GM21619 (cell line): ENCODE results near the gene TYW1B.
"Not testable (repeated sequence)": the region's sequence is repeated elsewhere in the genome, so short reads cannot be mapped to it uniquely, and the experiment has no call there.

Experiments
- ATAC-seq: cut with Tn5 transposase; IDR thresholded peaks from one replicate; pipeline ENCODE4 v1.9.1; 2021; ENCODE audit not compliant: unreplicated experiment

Gene TYW1B

DNA sequence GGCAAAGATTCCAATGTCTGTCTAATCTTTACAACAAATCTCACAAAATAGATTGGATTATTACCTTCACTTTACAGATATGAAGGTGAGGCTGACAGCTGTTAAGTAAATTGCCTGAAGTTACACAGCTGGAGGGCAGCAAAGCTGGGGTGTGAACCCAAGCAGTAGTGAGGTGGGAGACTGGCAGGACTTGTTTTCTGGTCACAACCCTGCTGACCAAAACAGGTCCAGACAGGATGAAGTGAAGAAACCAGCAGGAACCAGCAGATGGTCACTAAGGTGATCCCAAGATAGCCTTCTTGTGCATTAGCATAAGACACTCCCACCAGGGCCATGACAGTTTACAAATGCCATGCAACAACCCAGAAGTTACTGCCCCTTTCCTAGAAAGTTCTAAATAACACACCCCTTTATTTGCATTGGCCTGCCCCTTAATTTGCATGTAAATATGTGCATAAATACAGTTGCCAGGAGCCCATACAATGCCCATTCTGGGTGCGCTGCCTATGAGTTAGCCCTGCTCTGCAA lies 195.2 kb downstream of the TYW1B start:
- not testable (repeated sequence) for ATAC-seq

DNA sequence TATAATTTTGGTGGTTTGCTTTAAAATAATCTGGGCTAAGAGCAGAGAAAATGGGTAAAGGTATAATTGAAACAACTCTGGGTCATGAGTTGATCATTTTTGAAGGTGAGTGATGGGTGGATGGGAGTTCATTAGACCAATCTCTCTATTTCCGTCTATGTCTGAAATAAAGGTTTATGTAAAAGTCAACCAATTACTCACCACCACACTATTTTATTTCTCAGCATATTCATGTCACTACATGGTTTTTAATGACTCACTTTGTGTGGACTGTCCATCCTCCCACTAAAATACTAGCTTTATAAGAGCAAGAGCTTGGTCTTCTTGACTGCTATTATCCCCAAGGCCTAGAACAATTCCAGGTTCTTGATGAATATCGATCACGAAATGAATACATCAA lies 199.6 kb downstream of the TYW1B start:
- not testable (repeated sequence) for ATAC-seq

GRCh38 chr7:72626428-72627011 lies 201.5 kb downstream of the TYW1B start:
- peak; percentile 12 for ATAC-seq

DNA sequence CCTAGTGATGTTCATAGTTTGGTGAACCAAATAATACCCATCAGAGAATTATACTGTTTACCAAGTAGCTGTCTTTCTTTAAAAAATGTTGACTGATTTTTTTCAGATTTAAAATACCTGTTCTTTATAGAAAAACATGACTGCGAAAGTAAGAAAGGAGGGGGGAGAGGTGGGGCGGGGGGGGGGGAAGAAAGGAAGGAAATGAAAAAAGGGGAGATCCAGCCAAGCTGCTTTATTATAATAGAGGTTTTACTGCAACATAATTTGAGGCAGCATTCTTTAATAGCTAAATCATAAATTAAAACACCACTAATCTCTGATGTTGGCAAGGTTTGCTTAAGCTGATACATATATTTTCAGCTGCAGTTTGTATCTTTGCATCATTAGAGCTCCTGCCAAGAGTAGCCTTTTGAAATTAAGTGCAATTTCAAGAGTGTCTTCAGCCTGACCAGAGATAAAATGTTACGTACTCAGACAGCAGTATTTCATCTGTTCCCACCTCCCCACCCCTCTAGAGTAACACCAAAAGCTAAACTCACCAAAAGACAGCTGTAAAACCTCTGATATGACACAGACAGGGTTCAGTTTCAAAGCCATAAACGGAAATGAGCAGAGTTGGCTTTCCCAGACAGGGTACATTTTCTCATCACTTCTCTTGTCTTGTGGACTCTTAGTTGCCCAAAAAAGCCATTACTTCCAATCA lies 202.1 kb downstream of the TYW1B start:
- peak; percentile 81 for ATAC-seq

DNA sequence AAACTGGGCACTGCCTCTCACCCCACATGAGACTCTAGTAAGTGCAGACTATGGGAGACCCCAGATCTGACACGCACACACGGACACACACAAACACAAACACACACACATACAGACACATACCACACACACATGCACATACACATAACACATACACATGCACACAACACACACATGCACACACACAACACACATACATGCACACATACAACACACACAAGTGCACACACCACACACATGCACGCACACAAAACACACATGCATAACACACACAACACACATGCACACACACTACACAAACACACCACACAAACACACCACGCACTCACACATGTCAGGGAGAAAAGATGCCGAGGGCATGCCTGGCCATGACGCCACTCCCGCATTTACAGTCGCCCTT lies 205.5 kb downstream of the TYW1B start:
- ATAC-seq: no peak

DNA sequence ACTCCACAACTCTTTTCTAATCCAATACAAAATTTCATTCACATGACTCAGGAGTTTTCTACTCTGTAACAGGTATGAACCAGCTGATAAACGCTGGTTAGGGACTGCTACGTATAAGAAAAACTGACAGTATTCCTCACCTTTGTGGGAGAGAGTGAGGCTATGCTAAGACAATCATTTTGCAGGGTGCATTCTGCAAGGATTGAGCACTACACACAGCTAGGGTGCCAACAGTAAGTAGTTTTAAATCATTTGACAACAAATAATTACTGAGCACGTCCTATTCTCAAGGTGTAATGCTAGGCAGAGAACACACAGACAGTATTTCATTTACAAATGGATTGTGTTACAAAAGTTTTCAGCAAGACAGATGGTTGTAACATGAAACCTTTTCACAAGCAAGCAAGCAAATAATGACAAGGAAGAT lies 206.2 kb downstream of the TYW1B start:
- ATAC-seq: not testable (repeated sequence)

DNA sequence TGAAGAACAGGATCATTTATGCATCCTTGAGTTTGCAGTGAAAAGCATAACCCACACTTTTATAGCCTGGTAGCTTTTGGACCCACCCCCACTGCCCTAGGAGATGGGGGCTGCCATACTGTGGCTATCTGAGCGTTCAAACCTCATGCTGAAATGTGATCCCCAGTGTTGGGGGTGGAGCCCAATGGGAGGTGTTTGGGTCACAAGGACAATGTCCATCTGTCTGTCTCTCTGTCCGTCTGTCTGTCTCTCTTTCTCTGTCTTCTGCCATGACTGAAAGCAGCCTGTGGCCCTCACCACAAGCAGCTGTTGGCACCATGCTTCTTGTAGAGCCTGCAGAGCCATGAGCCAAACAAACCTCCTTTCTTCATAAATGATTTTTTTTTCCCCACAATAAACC lies 207.1 kb downstream of the TYW1B start:
- ATAC-seq: not testable (repeated sequence)

DNA sequence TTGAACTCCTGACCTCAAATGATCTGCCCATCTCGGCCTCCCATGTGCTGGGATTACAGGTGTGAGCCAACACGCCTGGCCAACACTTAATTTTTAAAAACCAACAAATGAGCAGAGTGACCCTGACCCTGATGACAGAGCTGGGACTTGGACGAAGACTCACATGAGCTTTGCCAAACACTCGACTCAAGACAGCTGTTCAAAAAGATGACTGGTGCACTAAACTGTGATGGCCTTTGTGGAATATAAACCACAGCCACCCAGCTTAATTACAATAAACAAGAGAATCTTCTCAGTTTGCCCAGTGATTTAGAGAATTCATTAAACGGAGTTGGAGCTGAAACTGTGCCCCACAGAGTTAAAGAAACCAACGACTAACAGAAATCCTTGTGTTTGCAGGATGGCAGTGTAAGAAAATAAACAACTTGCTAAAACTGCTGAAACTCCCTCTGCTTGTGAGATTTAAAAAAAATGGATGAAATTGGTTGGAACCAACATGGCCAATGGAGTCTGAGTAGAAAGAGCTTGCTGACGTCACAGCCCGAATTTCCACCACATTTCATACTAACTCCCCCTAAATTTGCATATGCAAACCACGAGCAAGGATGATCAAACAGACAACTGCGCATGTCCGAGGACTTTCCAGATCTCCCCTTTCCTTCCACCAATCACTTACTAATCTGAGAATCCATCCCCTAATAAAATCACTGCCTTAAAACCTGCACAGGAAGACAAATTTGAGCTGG lies 209.4 kb downstream of the TYW1B start:
- ATAC-seq: not testable (repeated sequence)

- not testable (repeated sequence) for ATAC-seq
These were observed 218.2 kb downstream of the TYW1B start for GRCh38 chr7:72609761-72610160.

DNA sequence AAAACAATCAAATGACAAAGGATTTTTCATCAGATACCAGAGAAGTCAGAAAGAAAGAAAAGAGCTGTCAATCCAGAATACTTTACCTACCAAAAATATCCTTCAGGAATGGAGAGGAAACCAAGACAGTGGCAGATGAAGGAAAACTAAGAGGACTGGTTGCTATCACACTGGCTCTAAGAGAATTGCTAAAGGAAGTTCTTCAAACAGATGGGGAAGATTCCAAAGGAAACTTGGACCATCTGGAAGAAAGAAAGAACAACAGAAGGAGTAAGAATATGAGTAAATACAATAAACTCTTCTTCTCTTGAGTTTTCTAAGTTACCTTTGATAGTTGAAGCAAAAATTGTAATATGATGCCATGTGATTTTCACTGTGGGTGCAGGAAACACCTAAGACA lies 220.0 kb downstream of the TYW1B start:
- ATAC-seq: not testable (repeated sequence)

DNA sequence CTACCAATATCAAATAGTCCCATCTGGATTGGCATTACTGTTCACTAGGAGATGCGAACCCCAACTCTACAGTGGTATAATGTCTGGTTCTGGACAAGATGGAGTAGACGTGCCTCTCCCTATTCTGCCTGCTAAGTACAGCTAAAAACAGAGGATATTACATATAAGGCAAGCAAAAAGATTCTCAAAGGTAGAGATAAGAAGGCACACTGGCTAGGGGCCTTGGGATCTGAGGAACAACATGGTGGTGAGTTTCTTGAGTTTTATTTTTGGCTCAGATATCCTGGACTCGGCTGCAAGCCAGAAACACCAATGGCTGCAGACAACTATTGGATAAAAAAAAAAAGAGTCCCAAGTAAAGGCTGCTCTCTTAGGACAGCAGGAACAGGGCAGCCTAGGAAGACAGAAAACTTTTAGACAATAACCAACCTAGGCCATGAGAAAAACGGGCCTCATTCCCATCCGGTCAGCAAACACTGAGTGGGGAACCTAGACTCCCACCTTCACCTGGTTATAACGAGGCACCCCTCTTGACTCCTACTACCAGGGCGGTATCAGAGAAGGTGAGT lies 222.1 kb downstream of the TYW1B start:
- ATAC-seq: not testable (repeated sequence)

DNA sequence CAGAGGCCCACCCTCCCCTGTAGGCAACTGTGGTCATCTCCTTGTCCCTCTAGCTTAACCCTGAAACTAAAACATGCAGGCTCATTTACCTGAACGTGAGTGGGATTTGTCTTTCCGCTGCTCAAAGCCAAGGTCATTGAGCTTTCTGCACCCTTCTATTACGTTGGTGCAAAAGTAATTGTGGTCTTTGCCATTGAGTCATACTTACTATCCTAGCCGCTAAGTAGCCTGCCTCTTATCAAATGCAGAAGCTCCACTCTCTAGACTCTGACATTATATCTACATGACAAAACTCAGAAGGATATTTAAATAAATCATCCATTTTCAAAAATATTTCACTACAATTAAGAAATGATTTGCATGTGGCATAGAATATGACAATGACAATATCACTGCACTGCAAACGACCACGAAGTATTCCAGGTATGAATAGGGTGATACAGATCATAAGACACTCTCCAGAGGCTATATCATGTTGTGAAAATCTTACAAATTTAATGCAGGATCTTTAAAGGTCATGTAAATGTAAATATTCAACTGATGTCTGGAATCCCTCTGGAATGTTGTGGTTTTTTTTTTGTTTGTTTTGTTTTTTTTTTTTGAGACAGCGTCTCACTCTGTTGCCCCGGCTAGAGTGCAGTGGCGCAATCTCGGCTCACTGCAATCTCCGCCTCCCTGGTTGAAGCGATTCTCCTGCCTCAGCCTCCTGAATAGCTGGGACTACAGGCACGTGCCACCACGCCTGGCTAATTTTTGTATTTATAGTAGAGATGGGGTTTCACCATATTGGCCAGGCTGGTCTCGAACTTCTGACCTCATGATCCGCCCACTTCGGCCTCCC lies 223.0 kb downstream of the TYW1B start:
- not testable (repeated sequence) for ATAC-seq

DNA sequence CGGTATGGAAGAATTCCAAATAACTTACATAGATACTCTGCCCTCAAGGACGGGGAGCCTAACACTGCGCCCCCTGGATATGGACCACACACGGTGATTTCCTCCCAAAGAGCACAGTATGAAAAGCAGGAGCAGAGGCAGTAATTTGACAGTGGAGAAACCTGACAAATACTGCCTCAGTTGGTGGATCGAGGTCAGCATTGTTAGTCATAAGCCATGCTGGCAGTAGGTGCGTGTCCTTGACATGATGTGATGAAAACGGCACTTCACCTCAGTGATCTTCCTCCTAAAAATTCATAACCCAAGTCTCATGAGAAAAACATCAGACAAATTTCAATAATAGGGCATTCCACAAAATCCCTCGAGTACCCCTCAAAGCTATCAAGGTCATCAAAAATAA lies 224.5 kb downstream of the TYW1B start:
- ATAC-seq: not testable (repeated sequence)

- ATAC-seq: no peak
These were observed 224.9 kb downstream of the TYW1B start for GRCh38 chr7:72603073-72603472.

DNA sequence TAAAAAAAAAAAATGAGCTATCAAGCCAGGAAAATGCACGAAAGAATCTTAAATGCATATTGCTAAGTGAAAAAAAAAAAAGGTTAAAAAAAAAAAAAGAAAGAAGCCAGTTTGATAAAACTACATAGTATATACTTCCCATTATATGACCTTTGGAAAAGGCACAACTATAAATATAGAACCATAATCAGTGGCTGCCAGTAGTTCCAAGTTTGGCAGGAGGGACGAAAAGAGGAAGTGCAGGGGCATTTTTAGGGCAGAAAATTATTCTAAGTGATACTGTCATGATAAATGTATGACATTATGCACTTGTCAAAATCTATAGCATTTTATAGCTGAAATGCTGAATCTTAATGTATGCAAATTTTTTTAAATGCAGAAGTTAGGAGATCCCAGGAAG lies 226.3 kb downstream of the TYW1B start:
- not testable (repeated sequence) for ATAC-seq

GRCh38 chr7:72590023-72590422 lies 238.0 kb downstream of the TYW1B start:
- not testable (repeated sequence) for ATAC-seq

DNA sequence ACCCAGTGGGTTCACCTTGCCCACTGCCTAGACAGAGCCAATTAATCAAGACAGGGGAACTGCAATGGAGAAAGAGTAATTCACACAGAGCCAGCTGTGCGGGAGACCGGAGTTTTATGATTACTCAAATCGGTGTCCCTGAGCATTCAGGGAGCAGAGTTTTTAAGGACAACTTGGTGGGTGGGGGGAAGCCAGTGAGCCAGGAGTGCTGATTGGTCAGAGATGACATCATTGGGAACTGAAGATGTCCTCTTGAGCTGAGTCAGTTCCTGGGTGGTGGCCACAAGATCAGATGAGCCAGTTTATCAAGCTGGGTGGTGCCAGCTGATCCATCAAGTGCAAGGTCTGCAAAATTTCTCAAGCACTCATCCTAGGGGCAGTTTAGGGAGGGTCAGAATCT lies 240.7 kb downstream of the TYW1B start:
- ATAC-seq: not testable (repeated sequence)

DNA sequence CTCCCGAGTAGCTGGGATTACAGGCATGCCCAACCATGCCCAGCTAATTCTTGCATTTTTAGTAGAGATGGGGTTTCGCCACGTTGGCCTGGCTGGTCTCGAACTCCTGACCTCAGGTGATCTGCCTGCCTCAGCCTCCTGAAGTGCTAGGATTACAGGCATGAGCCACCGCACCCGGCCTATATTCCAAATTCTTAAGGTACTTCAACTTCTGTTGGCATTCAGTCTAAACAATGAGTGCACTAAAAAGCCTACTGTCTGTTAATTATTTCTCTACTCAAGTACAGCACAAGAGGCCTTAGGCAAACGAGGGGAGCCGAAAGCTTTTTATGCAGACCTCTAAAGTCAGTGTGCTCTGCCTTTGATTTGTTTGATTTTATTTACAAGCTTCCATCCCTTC lies 243.4 kb downstream of the TYW1B start:
- ATAC-seq: not testable (repeated sequence)

DNA sequence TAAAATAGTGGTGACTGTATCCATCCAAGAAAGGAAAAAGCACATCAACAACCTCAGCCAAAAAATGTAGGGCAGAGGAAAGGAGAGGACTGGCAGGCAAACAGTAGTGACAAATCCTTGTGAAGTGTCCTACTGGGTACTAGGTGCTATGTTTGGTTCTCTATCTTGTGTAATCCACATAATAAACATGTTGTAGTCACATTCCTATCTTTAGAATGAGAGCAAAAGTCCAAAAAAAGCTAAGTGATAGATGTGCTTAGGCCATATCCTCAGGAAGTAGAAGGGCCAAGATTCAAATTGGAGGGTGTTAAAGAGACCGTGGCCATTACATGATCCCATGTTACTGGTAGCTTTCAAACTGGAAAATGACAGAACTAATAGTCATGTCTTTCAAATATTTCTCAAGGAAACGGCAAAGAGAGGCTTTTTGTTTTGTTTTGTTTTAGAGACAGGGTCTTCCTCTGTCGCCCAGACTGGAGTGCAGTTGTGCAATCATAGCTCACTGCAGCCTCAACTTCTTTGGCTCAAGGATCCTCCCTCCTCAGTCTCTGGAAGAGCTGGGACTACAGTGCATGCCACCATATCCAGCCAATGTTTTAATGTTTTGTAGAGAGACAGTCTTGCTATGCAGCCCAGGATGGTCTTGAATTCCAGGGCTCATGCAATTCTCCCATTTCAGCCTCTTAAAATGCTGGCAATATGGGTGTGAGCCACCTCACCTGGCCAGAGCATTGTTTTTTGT lies 244.2 kb downstream of the TYW1B start:
- ATAC-seq: not testable (repeated sequence)
